Loucy (cell line): Measurements from ENCODE around the gene RSPH9.

Experiments
- CTCF ChIP-seq: fragments of 200-600 bp; sonication (generic); conservative IDR thresholded peaks from 2 replicates; pipeline ENCODE4 v1.5.1; 2014; ENCODE audit warnings: mild to moderate bottlenecking, antibody characterized with exemption, low read length
- EZH2phosphoT487 ChIP-seq: fragments of 200-600 bp; IDR thresholded peaks from 2 replicates; pipeline ENCODE4 v1.6.1; 2018; ENCODE audit warnings: antibody characterized with exemption, mild to moderate bottlenecking, moderate library complexity, borderline replicate concordance

- TF ChIP-seq CTCF (no peak), EZH2phosphoT487 (no peak)
These were observed 64.2 kb downstream of the RSPH9 start for GRCh38 chr6:43708860-43709653.
